HEK293 (cell line): ENCODE results near the gene THUMPD1.

Experiments used
- GLI4 ChIP-seq: fragments of 450-650 bp; formaldehyde crosslinking; IDR thresholded peaks from 2 replicates; pipeline ENCODE4 v1.5.1; 2016; ENCODE audit warnings: missing biosample characterization, missing genetic modification characterization
- YY1 ChIP-seq: fragments of 450-650 bp; formaldehyde crosslinking; IDR thresholded peaks from 2 replicates; pipeline ENCODE4 v1.5.1; 2018; ENCODE audit warnings: missing biosample characterization, missing genetic modification characterization
- ZNF157 ChIP-seq: fragments of 450-650 bp; formaldehyde crosslinking; IDR thresholded peaks from 2 replicates; pipeline ENCODE4 v1.5.1; 2016; ENCODE audit warnings: missing biosample characterization, missing genetic modification characterization
- ZNF473 ChIP-seq: fragments of 450-650 bp; formaldehyde crosslinking; IDR thresholded peaks from 2 replicates; pipeline ENCODE4 v1.5.1; 2017; ENCODE audit warnings: missing biosample characterization, missing genetic modification characterization
- ZNF830 ChIP-seq: fragments of 450-650 bp; IDR thresholded peaks from 2 replicates; pipeline ENCODE4 v1.5.0; 2018; ENCODE audit warnings: missing biosample characterization, missing genetic modification characterization, low read depth, mild to moderate bottlenecking, moderate library complexity
- TF ChIP-seq, protein P1 (sequence below): fragments of 450-650 bp; formaldehyde crosslinking; IDR thresholded peaks from 2 replicates; pipeline ENCODE4 v1.5.1; 2016; ENCODE audit warnings: missing biosample characterization, missing genetic modification characterization
- TF ChIP-seq, protein P2 (sequence below): sonication (generic); formaldehyde crosslinking; IDR thresholded peaks from 2 replicates; pipeline ENCODE4 v1.8.1; 2022; ENCODE audit warnings: mild to moderate bottlenecking, moderate library complexity, missing genetic modification reagents
- TF ChIP-seq, protein P3 (sequence below): fragments of 450-650 bp; formaldehyde crosslinking; IDR thresholded peaks from 2 replicates; pipeline ENCODE4 v1.5.1; 2016; ENCODE audit warnings: missing biosample characterization, missing genetic modification characterization
- TF ChIP-seq, protein P4 (sequence below): fragments of 450-650 bp; formaldehyde crosslinking; IDR thresholded peaks from 2 replicates; pipeline ENCODE4 v1.5.1; 2016; ENCODE audit warnings: missing biosample characterization, missing genetic modification characterization
- TF ChIP-seq, protein P5 (sequence below): fragments of 450-650 bp; formaldehyde crosslinking; IDR thresholded peaks from 2 replicates; pipeline ENCODE4 v1.5.1; 2016; ENCODE audit warnings: missing biosample characterization, missing genetic modification characterization

DNA sequence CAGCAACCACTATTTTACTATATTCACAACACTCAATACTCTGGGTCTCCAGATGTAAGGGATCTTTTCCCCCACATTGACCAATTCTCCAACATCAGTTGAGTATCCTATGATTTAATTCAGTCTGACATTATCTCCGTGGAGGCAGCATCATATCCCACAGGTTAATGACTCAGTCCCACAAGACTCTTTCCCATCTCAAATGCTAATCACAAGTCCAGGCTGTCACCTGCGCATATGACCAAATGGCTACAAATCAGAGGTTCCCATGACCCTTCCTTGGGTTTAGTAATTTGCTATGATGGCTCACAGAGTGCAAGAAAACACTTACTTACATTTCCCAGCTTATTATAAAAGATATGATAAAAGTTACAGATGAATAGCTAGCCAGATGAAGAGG, 40.9 kb upstream of the THUMPD1 start:
- TF ChIP-seq ZNF157 (tag by site-specific recombination), result no peak
- no peak for TF ChIP-seq ZNF830 (tag by site-specific recombination)
- no peak for TF ChIP-seq GLI4 (tag by site-specific recombination)
- TF ChIP-seq, protein P1, sequence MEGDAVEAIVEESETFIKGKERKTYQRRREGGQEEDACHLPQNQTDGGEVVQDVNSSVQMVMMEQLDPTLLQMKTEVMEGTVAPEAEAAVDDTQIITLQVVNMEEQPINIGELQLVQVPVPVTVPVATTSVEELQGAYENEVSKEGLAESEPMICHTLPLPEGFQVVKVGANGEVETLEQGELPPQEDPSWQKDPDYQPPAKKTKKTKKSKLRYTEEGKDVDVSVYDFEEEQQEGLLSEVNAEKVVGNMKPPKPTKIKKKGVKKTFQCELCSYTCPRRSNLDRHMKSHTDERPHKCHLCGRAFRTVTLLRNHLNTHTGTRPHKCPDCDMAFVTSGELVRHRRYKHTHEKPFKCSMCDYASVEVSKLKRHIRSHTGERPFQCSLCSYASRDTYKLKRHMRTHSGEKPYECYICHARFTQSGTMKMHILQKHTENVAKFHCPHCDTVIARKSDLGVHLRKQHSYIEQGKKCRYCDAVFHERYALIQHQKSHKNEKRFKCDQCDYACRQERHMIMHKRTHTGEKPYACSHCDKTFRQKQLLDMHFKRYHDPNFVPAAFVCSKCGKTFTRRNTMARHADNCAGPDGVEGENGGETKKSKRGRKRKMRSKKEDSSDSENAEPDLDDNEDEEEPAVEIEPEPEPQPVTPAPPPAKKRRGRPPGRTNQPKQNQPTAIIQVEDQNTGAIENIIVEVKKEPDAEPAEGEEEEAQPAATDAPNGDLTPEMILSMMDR, result no peak
- TF ChIP-seq, protein P2, sequence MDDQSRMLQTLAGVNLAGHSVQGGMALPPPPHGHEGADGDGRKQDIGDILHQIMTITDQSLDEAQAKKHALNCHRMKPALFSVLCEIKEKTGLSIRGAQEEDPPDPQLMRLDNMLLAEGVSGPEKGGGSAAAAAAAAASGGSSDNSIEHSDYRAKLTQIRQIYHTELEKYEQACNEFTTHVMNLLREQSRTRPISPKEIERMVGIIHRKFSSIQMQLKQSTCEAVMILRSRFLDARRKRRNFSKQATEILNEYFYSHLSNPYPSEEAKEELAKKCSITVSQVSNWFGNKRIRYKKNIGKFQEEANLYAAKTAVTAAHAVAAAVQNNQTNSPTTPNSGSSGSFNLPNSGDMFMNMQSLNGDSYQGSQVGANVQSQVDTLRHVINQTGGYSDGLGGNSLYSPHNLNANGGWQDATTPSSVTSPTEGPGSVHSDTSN (CRISPR knock-in tag), result no peak
- TF ChIP-seq, protein P3, sequence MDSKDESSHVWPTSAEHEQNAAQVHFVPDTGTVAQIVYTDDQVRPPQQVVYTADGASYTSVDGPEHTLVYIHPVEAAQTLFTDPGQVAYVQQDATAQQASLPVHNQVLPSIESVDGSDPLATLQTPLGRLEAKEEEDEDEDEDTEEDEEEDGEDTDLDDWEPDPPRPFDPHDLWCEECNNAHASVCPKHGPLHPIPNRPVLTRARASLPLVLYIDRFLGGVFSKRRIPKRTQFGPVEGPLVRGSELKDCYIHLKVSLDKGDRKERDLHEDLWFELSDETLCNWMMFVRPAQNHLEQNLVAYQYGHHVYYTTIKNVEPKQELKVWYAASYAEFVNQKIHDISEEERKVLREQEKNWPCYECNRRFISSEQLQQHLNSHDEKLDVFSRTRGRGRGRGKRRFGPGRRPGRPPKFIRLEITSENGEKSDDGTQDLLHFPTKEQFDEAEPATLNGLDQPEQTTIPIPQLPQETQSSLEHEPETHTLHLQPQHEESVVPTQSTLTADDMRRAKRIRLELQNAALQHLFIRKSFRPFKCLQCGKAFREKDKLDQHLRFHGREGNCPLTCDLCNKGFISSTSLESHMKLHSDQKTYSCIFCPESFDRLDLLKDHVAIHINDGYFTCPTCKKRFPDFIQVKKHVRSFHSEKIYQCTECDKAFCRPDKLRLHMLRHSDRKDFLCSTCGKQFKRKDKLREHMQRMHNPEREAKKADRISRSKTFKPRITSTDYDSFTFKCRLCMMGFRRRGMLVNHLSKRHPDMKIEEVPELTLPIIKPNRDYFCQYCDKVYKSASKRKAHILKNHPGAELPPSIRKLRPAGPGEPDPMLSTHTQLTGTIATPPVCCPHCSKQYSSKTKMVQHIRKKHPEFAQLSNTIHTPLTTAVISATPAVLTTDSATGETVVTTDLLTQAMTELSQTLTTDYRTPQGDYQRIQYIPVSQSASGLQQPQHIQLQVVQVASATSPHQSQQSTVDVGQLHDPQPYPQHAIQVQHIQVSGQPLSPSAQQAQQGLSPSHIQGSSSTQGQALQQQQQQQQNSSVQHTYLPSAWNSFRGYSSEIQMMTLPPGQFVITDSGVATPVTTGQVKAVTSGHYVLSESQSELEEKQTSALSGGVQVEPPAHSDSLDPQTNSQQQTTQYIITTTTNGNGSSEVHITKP, result no peak
- TF ChIP-seq ZNF473 (tag by site-specific recombination), result no peak
- TF ChIP-seq, protein P4, sequence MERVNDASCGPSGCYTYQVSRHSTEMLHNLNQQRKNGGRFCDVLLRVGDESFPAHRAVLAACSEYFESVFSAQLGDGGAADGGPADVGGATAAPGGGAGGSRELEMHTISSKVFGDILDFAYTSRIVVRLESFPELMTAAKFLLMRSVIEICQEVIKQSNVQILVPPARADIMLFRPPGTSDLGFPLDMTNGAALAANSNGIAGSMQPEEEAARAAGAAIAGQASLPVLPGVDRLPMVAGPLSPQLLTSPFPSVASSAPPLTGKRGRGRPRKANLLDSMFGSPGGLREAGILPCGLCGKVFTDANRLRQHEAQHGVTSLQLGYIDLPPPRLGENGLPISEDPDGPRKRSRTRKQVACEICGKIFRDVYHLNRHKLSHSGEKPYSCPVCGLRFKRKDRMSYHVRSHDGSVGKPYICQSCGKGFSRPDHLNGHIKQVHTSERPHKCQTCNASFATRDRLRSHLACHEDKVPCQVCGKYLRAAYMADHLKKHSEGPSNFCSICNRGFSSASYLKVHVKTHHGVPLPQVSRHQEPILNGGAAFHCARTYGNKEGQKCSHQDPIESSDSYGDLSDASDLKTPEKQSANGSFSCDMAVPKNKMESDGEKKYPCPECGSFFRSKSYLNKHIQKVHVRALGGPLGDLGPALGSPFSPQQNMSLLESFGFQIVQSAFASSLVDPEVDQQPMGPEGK (tag by site-specific recombination), result no peak
- TF ChIP-seq, protein P5, sequence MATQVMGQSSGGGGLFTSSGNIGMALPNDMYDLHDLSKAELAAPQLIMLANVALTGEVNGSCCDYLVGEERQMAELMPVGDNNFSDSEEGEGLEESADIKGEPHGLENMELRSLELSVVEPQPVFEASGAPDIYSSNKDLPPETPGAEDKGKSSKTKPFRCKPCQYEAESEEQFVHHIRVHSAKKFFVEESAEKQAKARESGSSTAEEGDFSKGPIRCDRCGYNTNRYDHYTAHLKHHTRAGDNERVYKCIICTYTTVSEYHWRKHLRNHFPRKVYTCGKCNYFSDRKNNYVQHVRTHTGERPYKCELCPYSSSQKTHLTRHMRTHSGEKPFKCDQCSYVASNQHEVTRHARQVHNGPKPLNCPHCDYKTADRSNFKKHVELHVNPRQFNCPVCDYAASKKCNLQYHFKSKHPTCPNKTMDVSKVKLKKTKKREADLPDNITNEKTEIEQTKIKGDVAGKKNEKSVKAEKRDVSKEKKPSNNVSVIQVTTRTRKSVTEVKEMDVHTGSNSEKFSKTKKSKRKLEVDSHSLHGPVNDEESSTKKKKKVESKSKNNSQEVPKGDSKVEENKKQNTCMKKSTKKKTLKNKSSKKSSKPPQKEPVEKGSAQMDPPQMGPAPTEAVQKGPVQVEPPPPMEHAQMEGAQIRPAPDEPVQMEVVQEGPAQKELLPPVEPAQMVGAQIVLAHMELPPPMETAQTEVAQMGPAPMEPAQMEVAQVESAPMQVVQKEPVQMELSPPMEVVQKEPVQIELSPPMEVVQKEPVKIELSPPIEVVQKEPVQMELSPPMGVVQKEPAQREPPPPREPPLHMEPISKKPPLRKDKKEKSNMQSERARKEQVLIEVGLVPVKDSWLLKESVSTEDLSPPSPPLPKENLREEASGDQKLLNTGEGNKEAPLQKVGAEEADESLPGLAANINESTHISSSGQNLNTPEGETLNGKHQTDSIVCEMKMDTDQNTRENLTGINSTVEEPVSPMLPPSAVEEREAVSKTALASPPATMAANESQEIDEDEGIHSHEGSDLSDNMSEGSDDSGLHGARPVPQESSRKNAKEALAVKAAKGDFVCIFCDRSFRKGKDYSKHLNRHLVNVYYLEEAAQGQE (tag by site-specific recombination), result no peak
- no peak for TF ChIP-seq YY1
